ENCODE results near the gene TINAGL1.

TINAGL1 gene

GRCh38 chr1:31569596-31570173 lies 6.6 kb upstream of the TINAGL1 start:
- no peak for DNase-seq

GRCh38 chr1:31570228-31570627 lies 6.1 kb upstream of the TINAGL1 start:
- DNase-seq = no peak

- DNase-seq = peak; percentile 78
Observed at GRCh38 chr1:31570906-31571305, 5.4 kb upstream of the TINAGL1 start.

- DNase-seq = no peak
Observed at GRCh38 chr1:31571340-31572295, 4.7 kb upstream of the TINAGL1 start.

GRCh38 chr1:31572323-31573104 lies 3.8 kb upstream of the TINAGL1 start:
- DNase-seq = peak; percentile 31

GRCh38 chr1:31573261-31573660 lies 3.1 kb upstream of the TINAGL1 start:
- no peak for DNase-seq

GRCh38 chr1:31574749-31575368 lies 1.5 kb upstream of the TINAGL1 start:
- no peak for DNase-seq

- DNase-seq = no peak
Observed at GRCh38 chr1:31575369-31576140, 760 bp upstream of the TINAGL1 start.

GRCh38 chr1:31576743-31577455 lies 584 bp downstream of the TINAGL1 start:
- no peak for DNase-seq

- DNase-seq = peak; percentile 26
Observed at GRCh38 chr1:31577515-31578192, 1.3 kb downstream of the TINAGL1 start.

- DNase-seq = no peak
Observed at GRCh38 chr1:31579374-31579773, 3.1 kb downstream of the TINAGL1 start.

- DNase-seq = no peak
Observed at GRCh38 chr1:31580513-31580870, 4.2 kb downstream of the TINAGL1 start.

GRCh38 chr1:31580891-31581603 lies 4.7 kb downstream of the TINAGL1 start:
- DNase-seq = no peak

GRCh38 chr1:31581821-31582810 lies 5.8 kb downstream of the TINAGL1 start:
- no peak for DNase-seq

- DNase-seq = no peak
Observed at GRCh38 chr1:31583082-31583994, 7.0 kb downstream of the TINAGL1 start.

GRCh38 chr1:31583995-31584868 lies 7.9 kb downstream of the TINAGL1 start:
- DNase-seq = no peak

Measured in HCEC 1CT (cell line).